HG03280 (cell line): ENCODE results near the gene IFT57.

ENCODE experiments used
- ATAC-seq: cut with Tn5 transposase; IDR thresholded peaks from one replicate; pipeline ENCODE4 v1.9.1; 2021; ENCODE audit warnings: mild to moderate bottlenecking, moderate library complexity; ENCODE audit not compliant: unreplicated experiment

IFT57 gene

DNA sequence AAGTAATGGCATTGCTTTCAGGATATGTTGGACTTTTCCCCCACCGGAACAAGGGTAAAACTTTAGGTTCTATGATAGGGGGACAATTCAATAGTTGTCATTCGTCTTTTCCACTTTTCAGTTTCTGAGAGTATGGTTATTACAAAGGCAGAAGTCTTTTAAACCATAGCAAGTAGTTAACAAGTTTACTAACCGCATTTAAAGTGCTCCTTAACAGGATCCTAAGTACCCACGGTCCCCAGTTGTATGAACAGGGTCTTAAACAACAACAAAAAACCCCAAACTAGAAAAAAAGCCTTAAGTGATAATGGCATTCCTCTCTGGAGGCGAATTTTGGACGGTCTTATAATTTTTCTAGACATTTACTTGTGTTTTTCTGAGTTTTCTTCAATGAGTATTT lies 831 bp downstream of the IFT57 start:
- no peak for ATAC-seq

DNA sequence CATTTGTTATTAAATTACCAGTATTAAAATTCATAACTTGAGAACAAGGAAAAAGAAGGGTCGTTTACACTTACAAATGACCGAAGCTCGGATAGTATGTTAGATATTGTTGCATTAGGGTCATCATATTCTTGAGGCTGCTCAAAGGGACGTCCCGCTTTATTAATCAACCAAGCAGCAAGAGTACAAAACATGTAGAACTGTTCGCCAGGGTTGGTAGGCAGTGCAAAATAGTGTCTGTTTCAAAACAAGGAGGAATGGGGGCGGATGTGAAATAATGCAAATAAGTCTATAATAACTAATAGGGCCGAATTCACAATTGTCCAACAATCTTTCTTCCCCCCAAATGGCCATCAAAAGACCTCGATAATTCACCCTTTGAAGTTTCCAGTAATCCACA lies 2.9 kb downstream of the IFT57 start:
- no peak for ATAC-seq

DNA sequence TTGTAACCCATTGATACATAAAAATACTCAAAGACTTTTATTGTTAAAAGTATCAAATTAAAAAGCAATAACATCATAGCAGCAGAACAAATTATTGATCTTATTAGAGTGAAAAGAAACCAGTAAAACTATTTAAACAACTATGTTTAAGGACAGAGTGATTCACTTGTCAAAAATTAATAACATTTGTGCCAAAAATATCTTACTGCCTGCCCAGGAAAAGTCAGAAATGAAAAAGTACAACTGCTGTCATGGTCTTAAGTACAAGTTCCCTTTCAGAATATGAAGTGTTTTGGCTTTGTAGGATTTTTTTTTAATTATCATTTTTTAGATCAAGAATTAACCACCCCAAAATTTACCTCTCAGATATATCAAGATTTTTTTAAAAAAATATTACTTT lies 3.4 kb downstream of the IFT57 start:
- ATAC-seq = no peak

DNA sequence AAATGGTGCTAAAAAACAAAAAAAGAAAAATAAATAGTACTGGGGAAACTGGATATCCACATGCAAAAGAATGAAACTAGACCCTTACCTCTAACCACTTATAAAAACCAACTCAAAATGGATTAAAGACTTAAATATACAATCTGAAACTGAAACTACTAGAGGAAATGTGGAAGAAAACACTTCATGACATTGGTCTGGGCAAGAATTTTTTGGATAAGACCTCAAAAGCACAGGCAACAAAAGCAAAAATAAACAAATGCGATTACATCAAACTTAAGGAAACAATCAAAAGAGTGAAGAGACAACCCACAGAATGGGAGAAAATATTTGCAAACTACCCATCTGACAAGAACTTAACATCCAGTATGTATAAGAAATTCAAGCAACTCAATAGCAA lies 6.4 kb downstream of the IFT57 start:
- no peak for ATAC-seq

DNA sequence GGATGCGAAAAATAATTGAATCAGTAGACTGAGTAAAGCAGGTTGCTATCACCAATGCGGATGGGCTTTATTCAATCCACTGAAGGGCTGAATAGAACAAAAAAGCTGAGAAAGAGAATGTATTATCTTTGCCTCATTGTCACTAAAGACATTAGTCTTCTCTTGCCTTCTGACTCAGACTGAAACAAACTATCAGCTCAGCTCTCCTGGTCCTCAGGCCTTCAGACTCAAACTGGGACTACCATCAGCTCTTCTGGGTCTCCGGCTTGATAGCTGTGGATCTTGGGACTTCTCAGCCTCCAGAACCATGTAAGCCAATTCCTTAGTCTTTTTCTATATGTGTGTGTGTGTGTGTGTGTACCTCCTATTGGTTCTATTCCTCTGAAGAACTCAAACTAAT lies 12.6 kb downstream of the IFT57 start:
- ATAC-seq = no peak

DNA sequence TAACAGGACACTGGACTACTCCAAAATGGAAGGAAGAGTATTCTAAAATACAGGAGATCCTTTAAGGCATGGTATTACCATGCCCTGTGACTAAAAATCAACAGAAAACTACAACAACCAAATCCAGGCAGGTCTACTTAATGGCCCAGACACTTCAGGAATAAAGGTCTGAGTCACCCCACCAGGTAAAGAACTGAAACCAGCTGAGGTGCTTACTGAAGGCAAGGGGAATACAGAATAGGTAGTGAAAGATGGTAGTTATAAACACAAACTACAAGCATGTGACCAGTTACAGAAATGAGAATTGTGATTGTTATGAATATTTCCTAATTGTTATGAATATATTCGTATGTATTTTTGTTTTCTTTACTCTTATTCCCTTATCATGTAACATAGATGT lies 13.4 kb downstream of the IFT57 start:
- peak; percentile 96 for ATAC-seq

DNA sequence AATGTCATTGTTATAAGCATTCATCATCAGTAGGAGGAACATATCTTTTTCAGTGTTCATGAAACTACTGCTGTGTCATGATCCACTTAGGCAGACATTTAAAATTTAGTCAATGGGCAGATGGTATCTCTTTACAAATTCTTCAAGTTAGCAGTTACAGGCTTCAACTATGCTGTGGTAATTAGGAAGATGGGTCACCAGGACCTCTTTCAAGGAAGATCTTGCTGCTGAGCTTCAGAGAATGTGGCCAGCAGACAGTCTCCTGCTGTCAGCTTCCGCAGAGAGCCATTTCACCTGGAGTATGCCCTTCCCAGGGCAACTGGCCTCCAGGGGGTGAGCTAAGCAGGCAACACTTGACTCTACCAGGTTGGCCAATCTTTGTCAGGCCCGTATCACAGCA lies 19.4 kb downstream of the IFT57 start:
- no peak for ATAC-seq

DNA sequence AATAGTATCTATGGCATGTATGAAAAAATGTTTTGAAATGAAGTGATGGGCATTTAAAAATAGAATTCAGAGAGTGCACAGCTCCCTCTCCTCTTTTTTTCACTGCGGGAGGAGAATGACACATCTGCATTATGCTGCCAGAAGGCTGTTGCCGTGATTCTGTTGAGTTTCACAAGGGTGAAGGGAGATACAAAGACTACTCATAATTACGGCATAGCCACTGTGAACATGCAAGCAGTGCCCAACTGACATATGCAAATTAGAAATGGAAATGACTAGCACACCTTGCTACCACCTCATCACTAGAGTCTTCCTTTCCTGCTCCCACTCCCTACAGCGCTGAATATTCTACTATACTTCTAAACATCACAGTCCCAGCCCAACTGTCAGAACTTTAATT lies 20.1 kb downstream of the IFT57 start:
- no peak for ATAC-seq

DNA sequence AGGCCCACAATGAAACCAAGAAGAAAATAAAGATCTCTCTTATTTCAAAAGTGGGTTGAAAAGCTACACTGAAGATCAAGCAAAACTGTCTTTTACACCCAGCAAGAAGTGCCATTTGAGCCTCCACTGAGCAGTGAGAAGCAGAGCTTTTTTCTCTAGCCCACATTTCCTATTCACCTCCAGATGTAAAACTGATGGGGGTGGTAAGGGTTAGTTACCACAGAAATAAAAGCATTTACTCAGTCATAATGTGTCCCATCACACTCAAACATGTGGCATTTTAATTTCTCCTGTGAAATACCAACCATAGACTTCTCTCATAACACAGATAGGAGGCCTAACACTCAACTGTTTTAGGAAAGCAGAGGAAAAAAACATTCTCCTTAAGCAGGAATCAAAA lies 21.0 kb downstream of the IFT57 start:
- no peak for ATAC-seq

DNA sequence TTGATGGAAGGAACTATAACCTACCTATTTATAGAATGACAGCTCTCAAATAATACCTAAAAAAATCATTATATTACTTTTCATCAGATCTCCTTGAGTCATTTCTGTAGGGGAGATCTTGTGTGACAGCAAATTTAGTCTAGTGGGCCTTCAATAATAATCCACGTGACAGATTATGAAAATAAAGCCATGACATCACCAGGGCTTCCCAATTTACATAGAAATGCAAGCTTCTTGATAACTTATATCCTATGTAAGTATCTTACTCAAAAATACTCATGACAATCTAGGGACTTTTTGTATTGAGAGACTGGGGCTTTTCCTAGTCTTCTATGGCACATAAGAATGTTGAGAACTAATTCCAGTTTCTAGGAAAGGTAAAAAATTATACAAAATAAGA lies 21.6 kb downstream of the IFT57 start:
- no peak for ATAC-seq

DNA sequence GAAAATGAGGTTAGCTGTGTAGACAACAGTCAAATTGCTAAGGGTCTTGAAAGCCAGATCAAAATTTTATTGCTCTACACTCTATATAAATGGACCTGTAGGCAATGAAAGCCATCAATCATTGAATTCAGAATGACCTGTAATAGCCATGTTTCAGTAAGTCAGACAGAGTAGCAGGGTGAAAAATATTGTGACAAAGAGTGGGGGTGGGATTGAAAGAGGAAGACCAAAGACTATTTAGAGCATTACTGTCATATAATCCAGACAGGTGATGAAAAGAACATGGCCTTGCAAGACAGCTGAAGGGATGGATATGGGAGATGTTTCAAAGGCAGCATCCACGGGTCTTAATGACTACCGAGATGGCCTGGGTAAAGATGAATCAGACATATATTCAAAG lies 22.2 kb downstream of the IFT57 start:
- ATAC-seq = no peak

DNA sequence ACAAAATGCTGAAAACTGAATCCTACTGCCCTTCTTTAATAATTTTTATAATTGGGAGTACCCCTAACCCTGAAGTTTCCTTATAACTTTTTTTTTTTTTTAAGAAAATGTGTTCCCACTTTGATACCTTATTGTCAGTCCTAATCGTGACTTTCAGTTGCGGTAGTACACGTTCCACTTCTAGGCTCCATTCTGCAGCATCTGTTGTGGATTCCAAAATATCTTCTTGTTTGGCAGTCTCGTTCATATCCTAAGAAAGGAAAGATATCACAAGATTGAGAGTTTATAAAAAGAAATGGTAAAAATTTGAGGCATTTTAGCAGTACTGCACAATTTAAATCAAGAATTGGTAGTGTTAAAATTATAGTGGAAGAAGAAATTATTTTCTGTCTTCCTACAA lies 30.8 kb downstream of the IFT57 start:
- ATAC-seq = no peak

DNA sequence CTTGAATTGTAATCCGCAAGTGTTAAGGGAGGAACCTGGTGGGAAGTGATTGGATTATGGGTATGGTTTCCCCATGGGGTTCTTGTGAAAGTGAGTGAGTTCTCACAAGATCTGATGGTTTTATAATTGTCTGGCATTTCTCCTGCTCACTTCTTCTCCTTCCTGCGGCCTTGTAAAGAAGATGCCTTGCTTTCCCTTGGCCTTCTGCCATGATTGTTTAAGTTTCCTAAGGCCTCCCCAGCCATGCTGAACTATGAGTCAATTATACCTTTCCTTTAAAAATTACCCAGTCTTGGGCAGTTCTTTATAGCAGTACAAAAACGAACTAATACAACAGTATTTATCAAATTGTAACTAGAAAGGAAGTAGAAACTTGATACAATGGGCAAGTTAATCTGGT lies 31.9 kb downstream of the IFT57 start:
- no peak for ATAC-seq

DNA sequence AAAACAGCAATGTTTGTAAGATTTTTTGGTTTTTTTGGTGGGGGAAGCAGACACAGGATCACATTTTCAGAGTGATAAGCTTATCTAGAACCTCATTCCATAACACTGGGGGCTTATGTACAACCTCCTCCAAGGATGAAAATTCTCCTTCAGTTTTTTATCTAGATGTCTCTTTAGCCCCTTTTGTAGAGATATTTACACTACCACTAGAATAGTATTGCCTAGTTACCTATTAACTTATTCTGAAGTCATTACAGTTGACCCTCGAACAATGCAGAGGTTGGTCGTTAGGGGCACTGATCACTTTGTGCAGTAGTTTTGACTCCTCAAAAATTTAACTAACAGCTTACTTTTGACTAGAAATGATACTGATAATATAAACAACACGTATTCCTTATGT lies 32.8 kb downstream of the IFT57 start:
- ATAC-seq = no peak

DNA sequence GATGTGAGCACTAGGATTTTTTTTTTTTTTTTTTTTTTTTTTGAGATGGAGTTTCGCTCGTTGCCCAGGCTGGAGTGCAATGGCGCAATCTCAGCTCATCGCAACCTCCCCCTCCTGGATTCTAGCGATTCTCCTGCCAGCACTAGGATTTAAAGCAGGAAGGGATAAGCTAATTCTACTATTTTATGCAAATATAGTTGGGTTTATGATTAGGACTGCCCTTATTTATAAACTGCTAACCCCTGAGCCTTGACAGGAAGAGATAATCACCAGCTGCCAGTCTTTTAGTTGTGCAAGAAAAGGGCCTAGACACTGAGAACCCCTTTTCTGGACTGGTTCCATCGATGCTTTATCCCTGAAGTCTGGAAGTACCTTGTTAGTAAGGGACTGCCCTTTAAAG lies 36.7 kb downstream of the IFT57 start:
- ATAC-seq = no peak

DNA sequence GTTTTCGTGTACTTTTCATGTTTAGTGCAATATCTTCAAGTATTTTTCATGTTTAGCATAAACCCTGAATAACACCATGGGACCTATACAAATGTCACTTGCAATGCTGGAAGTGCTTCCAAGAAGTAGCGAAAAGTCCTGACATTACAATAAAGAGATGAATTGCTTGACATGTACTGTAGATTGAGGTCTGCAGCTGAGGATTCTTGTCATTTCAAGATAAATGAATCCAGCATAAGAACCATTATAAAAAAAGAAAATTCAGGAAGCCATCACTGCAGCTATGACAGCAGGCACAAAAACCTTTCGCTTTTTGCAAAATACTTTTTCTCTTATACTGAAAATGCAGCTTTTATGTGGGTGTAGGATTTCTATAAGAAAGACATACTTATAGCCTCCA lies 37.4 kb downstream of the IFT57 start:
- no peak for ATAC-seq

DNA sequence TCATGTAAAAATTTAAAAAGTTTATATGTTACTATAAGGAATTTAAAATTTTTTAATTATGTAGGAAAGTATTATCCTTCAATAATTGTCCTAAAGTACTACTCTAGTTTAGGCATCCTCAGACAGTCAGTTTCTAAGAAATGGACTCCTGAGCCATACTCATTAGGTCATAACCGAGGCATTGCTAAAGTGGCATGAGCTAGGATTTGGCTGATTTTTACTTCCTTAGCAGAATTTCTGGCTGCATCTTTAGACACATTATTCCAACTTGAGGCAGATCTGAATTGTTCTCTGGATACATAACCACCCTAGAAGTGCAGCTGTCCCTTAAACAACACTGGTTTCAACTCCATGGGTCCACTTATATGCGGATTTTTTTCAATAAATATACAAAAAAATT lies 38.3 kb downstream of the IFT57 start:
- no peak for ATAC-seq

DNA sequence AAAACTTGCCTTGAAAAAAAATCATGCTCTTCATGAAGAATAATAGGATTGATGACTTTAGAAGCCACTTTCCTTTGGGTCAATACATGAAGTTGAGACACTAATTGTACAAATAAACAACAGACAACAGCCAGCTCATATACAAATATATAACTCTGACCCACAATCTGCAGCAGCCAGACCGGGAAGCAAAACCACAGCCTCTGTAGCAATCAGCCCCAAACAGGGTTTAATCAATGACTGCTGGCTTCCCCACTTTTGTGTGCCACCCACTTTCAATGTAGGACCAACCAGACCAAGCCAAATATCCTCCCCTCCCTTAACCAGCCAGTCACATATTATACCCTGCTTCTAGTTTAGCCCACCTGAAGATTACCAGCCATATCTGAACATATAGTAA lies 39.0 kb downstream of the IFT57 start:
- no peak for ATAC-seq

DNA sequence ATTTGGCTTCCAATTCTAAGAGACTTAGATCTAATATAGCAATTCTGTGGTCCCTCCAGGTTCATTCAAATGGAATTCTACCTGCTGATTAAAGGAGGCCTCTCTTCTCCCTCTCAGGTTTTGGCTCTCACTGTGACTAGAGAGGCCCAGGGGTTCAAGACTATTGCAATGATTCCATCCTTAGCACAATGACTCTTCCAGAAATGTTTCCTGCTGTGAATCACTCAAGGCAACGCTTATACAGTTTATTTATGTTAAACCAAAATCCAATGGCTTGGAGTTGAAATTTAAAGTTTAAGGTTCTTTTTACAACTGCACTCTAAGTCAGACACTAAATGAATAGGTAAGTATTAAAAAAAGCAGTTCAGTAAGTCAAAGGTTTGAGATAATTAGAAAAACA lies 39.9 kb downstream of the IFT57 start:
- ATAC-seq = no peak

DNA sequence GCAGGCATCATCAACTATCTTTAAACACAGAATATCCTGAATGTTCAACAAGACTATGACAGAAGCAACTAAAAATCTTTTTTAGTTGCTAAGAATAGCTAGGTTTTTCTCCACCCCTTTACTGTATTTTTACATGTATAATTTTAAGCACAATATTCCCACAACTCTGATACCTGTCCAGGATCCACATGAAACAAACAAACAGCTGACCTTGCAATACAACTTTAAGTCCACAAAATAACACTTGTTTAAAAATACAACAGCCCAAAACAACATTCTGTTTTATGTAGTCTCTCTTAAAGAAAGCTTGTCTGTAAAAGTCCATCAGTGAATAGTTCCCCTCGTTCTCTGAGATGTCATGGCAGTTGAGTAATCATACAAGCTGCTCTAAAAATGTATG lies 41.1 kb downstream of the IFT57 start:
- ATAC-seq = no peak

DNA sequence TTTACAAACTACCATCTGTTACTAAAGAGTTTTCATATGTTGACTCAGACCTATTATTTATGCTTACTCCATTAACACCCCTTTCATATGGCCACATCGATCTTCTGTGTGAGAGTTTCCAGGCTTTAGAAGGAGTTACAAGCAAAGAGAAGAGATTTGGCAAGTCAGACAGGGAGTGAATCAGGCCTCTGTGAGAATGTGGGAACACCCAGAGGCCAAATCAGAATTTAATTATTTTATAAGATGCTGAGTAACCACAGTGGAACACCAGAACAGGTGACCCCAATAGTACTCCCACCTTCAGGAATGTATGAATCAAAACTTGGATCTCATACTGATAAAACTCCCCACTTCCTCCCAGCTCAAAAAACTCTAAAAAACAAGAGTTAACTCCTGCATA lies 42.0 kb downstream of the IFT57 start:
- no peak for ATAC-seq

DNA sequence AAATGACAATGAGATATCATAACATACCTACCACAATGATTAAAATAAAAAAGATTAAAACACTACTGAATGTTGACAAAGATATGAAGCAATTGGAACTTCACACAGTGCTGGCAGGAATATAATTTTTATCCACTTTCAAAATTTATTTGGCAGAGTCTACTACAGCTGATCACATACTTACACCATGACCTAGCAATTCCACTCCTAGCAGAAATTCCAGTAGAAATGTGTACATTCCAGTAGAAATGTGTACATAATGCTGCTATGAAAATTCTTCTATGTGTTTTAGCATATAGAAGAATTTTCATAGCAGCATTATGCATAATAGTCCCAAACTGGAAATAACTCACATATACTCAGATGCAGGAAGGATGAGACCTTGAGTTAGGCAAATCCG lies 43.5 kb downstream of the IFT57 start:
- ATAC-seq = no peak

DNA sequence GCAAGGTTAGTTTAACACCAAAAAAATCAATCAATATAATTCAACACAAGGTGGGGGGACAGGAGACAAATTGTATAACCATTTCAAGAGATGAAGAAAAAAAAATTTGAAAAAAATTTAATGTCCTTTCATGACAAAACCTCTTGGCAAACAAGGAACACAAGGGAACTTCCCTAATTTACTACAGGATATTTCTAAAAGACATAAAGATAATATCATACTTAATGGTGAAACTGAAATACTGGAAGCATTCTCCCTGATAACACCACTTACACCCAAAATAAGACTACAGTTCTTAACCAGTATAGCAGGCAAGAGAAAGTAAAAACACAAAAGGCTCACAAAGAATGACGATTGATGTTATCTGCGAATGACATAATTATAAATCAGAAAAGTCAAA lies 44.7 kb downstream of the IFT57 start:
- no peak for ATAC-seq

DNA sequence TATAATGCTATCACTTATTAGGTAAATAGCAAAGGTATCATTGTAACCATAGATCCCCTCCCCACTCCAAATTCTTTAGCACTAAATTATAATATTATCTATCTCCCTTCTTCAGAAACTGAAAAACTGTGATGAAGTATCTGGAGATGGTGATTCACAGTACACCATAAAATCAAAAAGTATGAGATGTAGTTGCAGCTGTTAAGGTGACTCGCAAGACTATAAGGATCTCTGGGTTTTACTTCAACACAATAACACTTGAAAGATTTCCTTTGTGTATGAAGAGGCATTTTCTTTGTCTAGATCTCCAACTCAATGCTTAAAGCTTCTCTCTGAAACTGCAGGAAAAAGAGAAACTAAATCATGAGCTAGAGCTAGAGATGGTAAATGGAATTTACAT lies 46.9 kb downstream of the IFT57 start:
- no peak for ATAC-seq
